Left lung (tissue), 10 donors: ENCODE data around the gene PDE4B. TPM values are rescaled to one million over a fixed set of nuclear protein-coding genes. Genes with fewer than 3 reads are reported as not detected.

Experiments
- ATAC-seq: fragments of 200-7000 bp; cut with Tn5 transposase; one replicate; pipeline ENCODE4 v1.9.1; 2020; ENCODE audit warnings: moderate library complexity
- DNase-seq, 4 donors: peaks; one replicate each; pipeline ENCODE4 v3.0.0-alpha.2; 2013 to 2020
- H3K27ac ChIP-seq, 2 donors: fragments of 200-600 bp; sonication (generic) in 1 of 2; one replicate each; pipeline versions ENCODE4 v1.5.0 to v1.8.0; 2020 to 2021
- H3K27me3 ChIP-seq, 2 donors: fragments of 200-600 bp; sonication (generic) in 1 of 2; one replicate each; pipeline versions ENCODE4 v1.5.0 to v1.8.0; 2020 to 2021
- H3K36me3 ChIP-seq, 2 donors: fragments of 200-600 bp; sonication (generic) in 1 of 2; one replicate each; pipeline versions ENCODE4 v1.5.0 to v1.8.0; 2020 to 2021
- H3K4me1 ChIP-seq, 2 donors: fragments of 200-600 bp; one replicate each; pipeline ENCODE4 v1.8.0; 2021
- H3K4me3 ChIP-seq, 2 donors: fragments of 200-600 bp; sonication (generic) in 1 of 2; one replicate each; pipeline versions ENCODE4 v1.5.0 to v1.8.0; 2020 to 2021; ENCODE audit warnings: mild to moderate bottlenecking in 1 of 2
- H3K9me3 ChIP-seq, 2 donors: fragments of 200-600 bp; sonication (generic) in 1 of 2; one replicate each; pipeline versions ENCODE4 v1.5.0 to v1.8.0; 2020 to 2021
- intact Hi-C, 2 donors: fragments of 100-400 bp; cut with DNase I; formaldehyde crosslinking; loops; one replicate each; pipeline versions ENCODE4 v1.11.2 to v1.14.2; 2022
- polyA plus RNA-seq, 6 donors: library from polyadenylated mRNA; unstranded; fragments of 120-200 nt; gene quantifications; one replicate each; pipeline ENCODE4 v1.2.1, GENCODE V29; 2013; ENCODE audit not compliant: insufficient read length in 6 of 6
- total RNA-seq, 2 donors: library from RNA; stranded (reverse); fragmentation: NEBNext Ultra II Directional; extraction: Animal tissue kit (Norgen Biotek cat#: 25700); gene quantifications; one replicate each; pipeline ENCODE4 v1.2.1, GENCODE V29; 2021
- TF ChIP-seq, protein P1 (sequence below), 2 donors: fragments of 200-600 bp; sonication (generic) in 1 of 2; IDR thresholded peaks; one replicate each; pipeline versions ENCODE4 v1.5.0 to v1.8.0; 2021; ENCODE audit warnings: antibody characterized with exemption in 2 of 2
- donor health status: DM: no; HTN: yes; CAD: no.
- donor health status: DM: no; HTN: no; CAD: no.

The PDE4B gene
- total and polyA plus RNA-seq, 8 donors: 8.6 to 50.7 (median 19.2) TPM

DNA sequence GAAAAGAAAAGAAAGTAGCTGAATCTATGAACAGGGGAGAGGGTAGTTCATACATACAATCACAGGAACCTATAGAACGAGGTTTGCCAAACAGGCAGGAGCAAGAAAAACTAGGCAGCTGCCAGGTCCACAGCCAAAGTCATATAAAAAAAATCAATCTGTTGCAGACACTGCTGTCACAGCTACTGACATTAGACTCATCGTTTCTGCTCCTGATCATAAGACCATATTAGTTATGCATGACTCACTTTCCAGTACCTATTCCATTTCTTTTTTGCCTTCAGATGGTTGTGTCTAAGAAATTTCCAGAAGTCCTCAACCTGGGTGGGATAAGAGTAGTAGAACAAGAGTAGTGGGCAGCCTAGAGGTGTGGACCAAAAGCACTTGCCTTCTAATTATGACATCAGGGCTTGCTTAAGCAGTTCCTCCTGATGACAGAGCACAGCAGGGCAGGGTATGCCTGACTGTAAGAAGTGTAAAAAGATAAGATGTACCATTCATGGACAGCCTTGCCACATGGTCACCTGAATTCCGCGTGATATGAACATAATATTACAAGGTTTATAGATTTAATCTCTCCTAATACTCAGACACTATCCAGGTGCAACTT is 418.0 kb downstream of the PDE4B start:
- Histone ChIP-seq H3K36me3 (no peaks in the 10 kb centered on the region), H3K4me1 (no peaks in the 10 kb centered on the region), H3K27me3 (no peaks in the 10 kb centered on the region), H3K4me3 (no peak overlapping the region), H3K27ac (no peak overlapping the region), H3K9me3 (no peaks in the 10 kb centered on the region)
- intact Hi-C loops: no loop called here
- DNase-seq (no peak), ATAC-seq (no peak)
- TF ChIP-seq, protein P1, sequence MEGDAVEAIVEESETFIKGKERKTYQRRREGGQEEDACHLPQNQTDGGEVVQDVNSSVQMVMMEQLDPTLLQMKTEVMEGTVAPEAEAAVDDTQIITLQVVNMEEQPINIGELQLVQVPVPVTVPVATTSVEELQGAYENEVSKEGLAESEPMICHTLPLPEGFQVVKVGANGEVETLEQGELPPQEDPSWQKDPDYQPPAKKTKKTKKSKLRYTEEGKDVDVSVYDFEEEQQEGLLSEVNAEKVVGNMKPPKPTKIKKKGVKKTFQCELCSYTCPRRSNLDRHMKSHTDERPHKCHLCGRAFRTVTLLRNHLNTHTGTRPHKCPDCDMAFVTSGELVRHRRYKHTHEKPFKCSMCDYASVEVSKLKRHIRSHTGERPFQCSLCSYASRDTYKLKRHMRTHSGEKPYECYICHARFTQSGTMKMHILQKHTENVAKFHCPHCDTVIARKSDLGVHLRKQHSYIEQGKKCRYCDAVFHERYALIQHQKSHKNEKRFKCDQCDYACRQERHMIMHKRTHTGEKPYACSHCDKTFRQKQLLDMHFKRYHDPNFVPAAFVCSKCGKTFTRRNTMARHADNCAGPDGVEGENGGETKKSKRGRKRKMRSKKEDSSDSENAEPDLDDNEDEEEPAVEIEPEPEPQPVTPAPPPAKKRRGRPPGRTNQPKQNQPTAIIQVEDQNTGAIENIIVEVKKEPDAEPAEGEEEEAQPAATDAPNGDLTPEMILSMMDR (IDR thresholded peaks at IDR 0.05): no peak

DNA sequence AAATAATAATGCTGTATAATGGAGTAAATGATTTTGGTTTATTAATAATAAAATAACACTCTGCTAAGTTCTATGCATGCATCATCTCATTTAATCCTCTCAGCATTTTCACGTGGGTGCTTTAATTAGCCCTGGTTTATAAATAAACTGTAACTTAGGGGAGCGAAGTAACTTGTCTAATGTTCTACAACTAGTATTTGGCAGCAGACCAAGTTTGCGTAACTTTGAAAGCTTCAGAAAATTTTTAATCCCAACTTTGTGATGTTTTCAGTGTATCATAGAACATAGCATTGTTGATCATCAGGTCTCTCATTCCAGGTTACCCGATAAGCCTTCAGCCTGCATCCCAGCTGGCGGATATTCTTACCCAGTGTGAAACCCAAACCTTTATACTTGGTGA is 418.8 kb downstream of the PDE4B start:
- intact Hi-C loops: no loop called here
- ATAC-seq: no peak
- no peak overlapping the region for H3K27ac ChIP-seq

DNA sequence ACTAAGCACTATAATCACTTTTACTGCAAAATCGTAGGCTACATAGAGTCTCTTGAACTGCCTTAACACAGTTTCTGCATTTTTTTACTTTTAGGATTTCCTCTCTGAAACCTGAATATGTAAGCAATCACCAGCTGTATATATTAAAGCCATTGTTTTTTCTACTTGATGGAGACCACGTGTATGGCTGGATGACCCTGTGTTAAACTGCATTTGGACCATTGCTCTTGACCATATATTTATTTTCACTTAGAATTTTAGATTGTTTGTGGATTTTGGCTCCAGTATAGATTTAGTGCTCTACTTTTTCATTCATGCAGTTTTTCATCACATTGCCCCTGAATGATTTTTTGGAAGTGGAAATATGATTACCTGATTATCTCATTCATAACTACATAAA is 420.8 kb downstream of the PDE4B start:
- no peak overlapping the region for H3K27ac ChIP-seq
- ATAC-seq (no peak), DNase-seq (no peak)
- no peaks in the 10 kb centered on the region for H3K36me3 ChIP-seq
- H3K4me1 ChIP-seq: no peaks in the 10 kb centered on the region
- H3K4me3 ChIP-seq: no peak overlapping the region
- TF ChIP-seq, protein P1 (IDR thresholded peaks at IDR 0.05): no peak
- no peaks in the 10 kb centered on the region for H3K9me3 ChIP-seq
- intact Hi-C loops: no loop called here
- H3K27me3 ChIP-seq: no peaks in the 10 kb centered on the region

More for the DNA sequence above, 418.8 kb downstream of the PDE4B start:
- no peaks in the 10 kb centered on the region for H3K4me1 ChIP-seq
- H3K9me3 ChIP-seq: no peaks in the 10 kb centered on the region
- TF ChIP-seq, protein P1 (IDR thresholded peaks at IDR 0.05): no peak
- DNase-seq: no peak
- H3K4me3 ChIP-seq: no peak overlapping the region
- no peaks in the 10 kb centered on the region for H3K27me3 ChIP-seq
- no peaks in the 10 kb centered on the region for H3K36me3 ChIP-seq

DNA sequence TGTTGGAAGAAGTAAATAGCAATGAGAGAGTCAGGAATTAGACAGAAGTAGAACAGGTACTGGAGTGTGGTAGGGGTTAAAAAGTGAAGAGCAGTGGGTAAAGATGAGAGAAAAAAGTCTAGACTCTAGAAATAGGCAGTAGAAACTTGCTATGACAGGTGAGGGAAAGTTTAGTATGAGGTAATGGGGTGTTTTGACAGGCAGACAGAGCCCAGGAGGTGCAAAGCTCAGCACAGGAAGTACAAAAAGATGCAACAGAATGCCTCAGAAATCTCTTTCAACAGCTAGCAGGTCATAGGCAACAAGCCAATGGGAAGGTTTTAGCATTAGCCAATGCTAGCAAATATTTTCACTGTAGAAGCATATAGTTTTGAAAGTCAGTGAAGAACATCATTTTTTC is 422.2 kb downstream of the PDE4B start:
- Histone ChIP-seq H3K27me3 (no peaks in the 10 kb centered on the region), H3K4me1 (no peaks in the 10 kb centered on the region), H3K36me3 (no peaks in the 10 kb centered on the region), H3K27ac (no peak overlapping the region), H3K9me3 (no peaks in the 10 kb centered on the region), H3K4me3 (no peak overlapping the region)
- ATAC-seq: no peak
- TF ChIP-seq, protein P1 (IDR thresholded peaks at IDR 0.05): no peak
- no peak for DNase-seq
- intact Hi-C loops: no loop called here

DNA sequence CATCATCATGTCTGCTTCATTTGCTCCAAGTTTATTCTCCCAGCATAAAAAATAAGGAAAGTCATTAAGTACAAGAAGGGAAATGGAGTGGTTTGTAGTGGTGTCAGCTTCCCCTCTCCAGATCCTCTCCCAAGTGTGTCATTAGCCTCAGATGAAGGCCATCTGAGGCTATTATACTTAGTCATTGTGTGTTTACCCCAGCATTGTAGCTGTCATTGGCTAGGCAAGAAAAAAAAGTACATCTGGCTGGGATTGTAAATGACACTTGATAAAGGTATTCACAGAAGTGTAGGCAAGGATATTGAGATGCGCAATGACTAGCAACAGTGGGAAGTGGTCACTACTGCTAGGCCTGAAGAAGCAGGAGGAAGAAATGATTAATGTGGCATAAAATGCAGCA is 424.3 kb downstream of the PDE4B start:
- TF ChIP-seq, protein P1 (IDR thresholded peaks at IDR 0.05): no peak
- no peaks in the 10 kb centered on the region for H3K4me1 ChIP-seq
- ATAC-seq (peak; percentile 29), DNase-seq (no peak)
- H3K27me3 ChIP-seq: no peaks in the 10 kb centered on the region
- intact Hi-C loops: no loop called here
- no peak overlapping the region for H3K27ac ChIP-seq
- H3K36me3 ChIP-seq: no peaks in the 10 kb centered on the region
- no peak overlapping the region for H3K4me3 ChIP-seq
- H3K9me3 ChIP-seq: no peaks in the 10 kb centered on the region
